BE2C (cell line): ENCODE data around the gene CCDC106.

Experiments
- DNase-seq: peaks from one replicate; pipeline ENCODE4 v3.0.0-alpha.2; 2020
- H3K27me3 ChIP-seq: fragments of 250-450 bp; sonication (Bioruptor Pico); 2 replicates; pipeline ENCODE4 v1.5.1; 2020; ENCODE audit warnings: mild to moderate bottlenecking
- H3K36me3 ChIP-seq: fragments of 250-450 bp; sonication (Bioruptor Pico); 2 replicates; pipeline ENCODE4 v1.5.1; 2020; ENCODE audit warnings: mild to moderate bottlenecking
- H3K4me1 ChIP-seq: fragments of 250-450 bp; sonication (Bioruptor Pico); 2 replicates; pipeline ENCODE4 v1.5.1; 2020
- H3K4me3 ChIP-seq: 2 replicates; pipeline ENCODE4 v1.5.1; 2011; ENCODE audit warnings: low read depth, low read length
- H3K9me3 ChIP-seq: fragments of 250-450 bp; sonication (Bioruptor Pico); 2 replicates; pipeline ENCODE4 v1.5.1; 2020
- TF ChIP-seq, protein P1 (sequence below): IDR thresholded peaks from 2 replicates; pipeline ENCODE4 v1.5.1; 2012; ENCODE audit warnings: mild to moderate bottlenecking, low read depth, low read length

The CCDC106 gene

GRCh38 chr19:55621673-55622231, 26.3 kb upstream of the CCDC106 start:
- no peak for DNase-seq
- Histone ChIP-seq H3K4me3 (no peak overlapping the region), H3K27me3 (no peaks in the 10 kb centered on the region), H3K36me3 (peaks cover 4% of the 10 kb centered on the region; the same call in 1 of the 2 replicates), H3K9me3 (no peaks in the 10 kb centered on the region), H3K4me1 (no peaks in the 10 kb centered on the region)
- TF ChIP-seq, protein P1, sequence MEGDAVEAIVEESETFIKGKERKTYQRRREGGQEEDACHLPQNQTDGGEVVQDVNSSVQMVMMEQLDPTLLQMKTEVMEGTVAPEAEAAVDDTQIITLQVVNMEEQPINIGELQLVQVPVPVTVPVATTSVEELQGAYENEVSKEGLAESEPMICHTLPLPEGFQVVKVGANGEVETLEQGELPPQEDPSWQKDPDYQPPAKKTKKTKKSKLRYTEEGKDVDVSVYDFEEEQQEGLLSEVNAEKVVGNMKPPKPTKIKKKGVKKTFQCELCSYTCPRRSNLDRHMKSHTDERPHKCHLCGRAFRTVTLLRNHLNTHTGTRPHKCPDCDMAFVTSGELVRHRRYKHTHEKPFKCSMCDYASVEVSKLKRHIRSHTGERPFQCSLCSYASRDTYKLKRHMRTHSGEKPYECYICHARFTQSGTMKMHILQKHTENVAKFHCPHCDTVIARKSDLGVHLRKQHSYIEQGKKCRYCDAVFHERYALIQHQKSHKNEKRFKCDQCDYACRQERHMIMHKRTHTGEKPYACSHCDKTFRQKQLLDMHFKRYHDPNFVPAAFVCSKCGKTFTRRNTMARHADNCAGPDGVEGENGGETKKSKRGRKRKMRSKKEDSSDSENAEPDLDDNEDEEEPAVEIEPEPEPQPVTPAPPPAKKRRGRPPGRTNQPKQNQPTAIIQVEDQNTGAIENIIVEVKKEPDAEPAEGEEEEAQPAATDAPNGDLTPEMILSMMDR, result no peak

DNA sequence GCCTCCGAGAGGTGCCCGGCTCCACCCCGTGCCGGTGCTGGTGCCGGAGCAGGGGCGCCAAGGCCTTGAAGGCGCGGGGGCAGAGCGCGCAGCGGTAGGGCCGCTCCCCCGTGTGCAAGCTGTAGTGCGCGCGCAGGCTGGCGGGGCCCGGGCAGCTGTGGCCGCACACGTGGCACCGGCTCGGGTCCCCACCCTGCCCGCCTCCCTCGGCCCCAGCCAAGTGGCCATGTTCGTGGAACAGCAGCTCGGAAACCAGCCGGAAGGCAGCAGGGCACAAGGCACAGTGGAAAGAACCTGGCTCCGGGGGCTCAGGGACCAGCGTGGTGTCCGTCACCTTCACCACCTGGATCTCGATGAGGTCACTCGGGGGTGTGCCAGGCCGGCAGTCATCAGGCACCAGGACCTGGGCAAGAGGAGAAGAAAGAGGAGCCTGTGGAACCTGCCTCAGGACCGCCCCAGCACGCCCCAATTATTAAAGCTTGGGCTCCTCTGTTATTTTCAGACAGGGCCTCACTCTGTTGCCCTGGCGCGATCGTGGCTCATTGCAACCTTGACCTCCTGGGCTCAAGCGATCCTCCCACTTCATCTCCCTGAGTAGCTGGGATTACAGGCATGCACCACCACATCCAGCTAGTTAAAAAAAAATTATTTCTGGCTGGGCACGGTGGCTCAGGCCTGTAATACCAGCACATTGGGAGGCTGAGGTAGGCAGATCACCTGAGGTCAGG, 25.6 kb upstream of the CCDC106 start:
- H3K27me3 ChIP-seq, result no peaks in the 10 kb centered on the region
- peaks cover 3% of the 10 kb centered on the region; the same call in 1 of the 2 replicates for H3K36me3 ChIP-seq
- no peaks in the 10 kb centered on the region for H3K9me3 ChIP-seq
- TF ChIP-seq, protein P1, result no peak
- no peak overlapping the region for H3K4me3 ChIP-seq
- no peak for DNase-seq
- no peaks in the 10 kb centered on the region for H3K4me1 ChIP-seq

DNA sequence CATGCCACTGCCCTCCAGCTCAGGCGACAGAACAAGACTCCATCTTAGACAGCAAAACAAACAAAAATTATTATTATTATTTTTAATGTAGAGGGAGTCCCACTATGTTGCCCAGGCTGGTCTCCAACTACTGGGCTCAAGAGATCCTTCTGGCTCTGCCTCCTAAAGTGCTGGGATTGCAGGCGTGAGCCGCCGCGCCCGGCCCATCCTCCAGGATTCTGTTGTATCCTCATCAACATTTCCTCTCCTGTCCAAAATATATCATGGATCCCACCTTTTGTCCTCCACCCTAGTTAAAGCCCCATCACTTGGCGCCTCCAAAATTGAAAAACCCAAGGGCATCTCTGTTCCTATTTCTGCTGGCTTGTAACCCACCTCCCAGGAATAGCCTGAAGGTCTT, 24.9 kb upstream of the CCDC106 start:
- H3K4me1 ChIP-seq, result no peaks in the 10 kb centered on the region
- TF ChIP-seq, protein P1, result no peak
- no peak overlapping the region for H3K4me3 ChIP-seq
- DNase-seq, result no peak
- no peaks in the 10 kb centered on the region for H3K36me3 ChIP-seq
- no peaks in the 10 kb centered on the region for H3K27me3 ChIP-seq
- no peaks in the 10 kb centered on the region for H3K9me3 ChIP-seq

- H3K4me3 ChIP-seq, result 0 out of 2 replicates have a peak overlapping the region, but pooled peaks have one; percentile 15
- no peaks in the 10 kb centered on the region for H3K4me1 ChIP-seq
- H3K9me3 ChIP-seq, result no peaks in the 10 kb centered on the region
- DNase-seq, result no peak
- no peaks in the 10 kb centered on the region for H3K27me3 ChIP-seq
- no peaks in the 10 kb centered on the region for H3K36me3 ChIP-seq
- TF ChIP-seq, protein P1, result no peak
Measured at GRCh38 chr19:55623561-55623960, 24.5 kb upstream of the CCDC106 start.

- Histone ChIP-seq H3K9me3 (no peaks in the 10 kb centered on the region), H3K36me3 (no peaks in the 10 kb centered on the region), H3K4me3 (peak within 1 kb of the TSS; percentile 60), H3K27me3 (no peaks in the 10 kb centered on the region), H3K4me1 (no peaks in the 10 kb centered on the region)
- peak; percentile 95 for DNase-seq
- TF ChIP-seq, protein P1, result no peak
Measured at GRCh38 chr19:55624109-55625003, 23.7 kb upstream of the CCDC106 start, which contains the start of gene ZNF784. ZNF784 (minus strand) TSS chr19:55624566; CDS start chr19:55624561, 5 bp downstream.
